CD4-positive, alpha-beta T cell treated with Interleukin-4 for 1 hour (primary cell): Measurements from ENCODE around the gene ZBBX.

Source experiments
- DNase-seq, 2 donors: peaks; one replicate each; pipeline ENCODE4 v3.0.0-alpha.2; 2020 to 2022

The ZBBX gene

GRCh38 chr3:167306319-167306718 lies 73.8 kb downstream of the ZBBX start:
- no peak for DNase-seq

GRCh38 chr3:167305340-167305890 lies 74.7 kb downstream of the ZBBX start:
- DNase-seq = no peak

GRCh38 chr3:167304077-167304476 lies 76.0 kb downstream of the ZBBX start:
- no peak for DNase-seq

GRCh38 chr3:167302678-167303077 lies 77.4 kb downstream of the ZBBX start:
- no peak for DNase-seq

- DNase-seq = no peak
Observed at GRCh38 chr3:167300207-167300606, 79.9 kb downstream of the ZBBX start.

GRCh38 chr3:167289435-167289834 lies 90.7 kb downstream of the ZBBX start:
- no peak for DNase-seq

GRCh38 chr3:167288737-167289136 lies 91.4 kb downstream of the ZBBX start:
- DNase-seq = no peak

GRCh38 chr3:167287308-167287707 lies 92.8 kb downstream of the ZBBX start:
- DNase-seq = no peak

- DNase-seq = no peak
Observed at GRCh38 chr3:167274141-167274874, 105.8 kb downstream of the ZBBX start.

GRCh38 chr3:167253037-167253436 lies 127.1 kb downstream of the ZBBX start:
- DNase-seq = no peak

- no peak for DNase-seq
Observed at GRCh38 chr3:167251678-167252077, 128.4 kb downstream of the ZBBX start.

GRCh38 chr3:167246252-167246651 lies 133.8 kb downstream of the ZBBX start:
- no peak for DNase-seq

GRCh38 chr3:167241048-167241845 lies 138.8 kb downstream of the ZBBX start:
- no peak for DNase-seq

GRCh38 chr3:167228135-167228534 lies 152.0 kb downstream of the ZBBX start:
- no peak for DNase-seq

- DNase-seq = no peak
Observed at GRCh38 chr3:167225821-167226220, 154.3 kb downstream of the ZBBX start.

GRCh38 chr3:167209011-167209410 lies 171.1 kb downstream of the ZBBX start:
- no peak for DNase-seq

- no peak for DNase-seq
Observed at GRCh38 chr3:167203062-167203461, 177.0 kb downstream of the ZBBX start.

- no peak for DNase-seq
Observed at GRCh38 chr3:167198949-167199600, 181.0 kb downstream of the ZBBX start.
